ENCODE results near the gene ACD.

DNA sequence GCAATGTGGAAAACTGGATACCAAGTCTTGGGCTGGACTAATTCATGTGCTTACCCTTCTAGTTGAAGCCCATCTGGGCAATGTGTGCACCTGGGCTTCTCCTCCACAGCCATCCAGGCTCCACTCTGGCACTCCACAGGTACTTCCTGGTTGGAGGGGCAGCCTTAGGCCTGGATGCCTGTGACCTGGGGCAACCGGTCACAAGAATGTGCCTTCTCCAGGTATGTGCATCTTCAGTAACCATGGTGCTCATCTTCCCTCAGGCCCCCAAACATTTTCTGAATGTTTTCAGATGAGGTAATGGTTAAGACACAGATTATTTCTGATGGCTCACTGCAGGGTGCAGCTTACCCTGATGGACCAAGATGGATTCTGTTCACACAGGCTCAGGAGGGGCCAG is 17.7 kb upstream of the ACD start:
- TF ChIP-seq CTCF (IDR thresholded peaks at IDR 0.05; ENCODE audit: low read length) (no peak), EZH2 (IDR thresholded peaks at IDR 0.05; ENCODE audit: borderline replicate concordance, low read length) (no peak)
